Measurements from ENCODE around the gene PPP1R3F. TPM values are rescaled to one million over a fixed set of nuclear protein-coding genes. Genes with fewer than 3 reads are reported as not detected.
"Not testable (repeated sequence)": the region's sequence is repeated elsewhere in the genome, so short reads cannot be mapped to it uniquely, and the experiment has no call there.

PPP1R3F gene
- total RNA-seq, 1 experiment from 2014 or later: 7.3 TPM

GRCh38 chrX:49292400-49293362, 23.1 kb downstream of the PPP1R3F start:
- H3K18ac ChIP-seq (ENCODE audit: insufficient read length, low read depth, low read length): no peak overlapping the region
- no peak overlapping the region for H2AK5ac ChIP-seq (ENCODE audit: insufficient read length, low read length)
- no peaks in the 10 kb centered on the region for H4K20me1 ChIP-seq (ENCODE audit: control insufficient read depth, insufficient read depth, insufficient read length)
- WGBS (ENCODE audit: extremely low coverage, insufficient read length, low lambda C conversion rate): no CpG with 5 or more reads among the region's 17 CpGs
- H3K79me2 ChIP-seq (ENCODE audit: insufficient read depth, low read length): no peaks in the 10 kb centered on the region
- H3K4me2 ChIP-seq (ENCODE audit: insufficient read depth, insufficient read length, low read length): no peak overlapping the region
- no peak overlapping the region for H4K8ac ChIP-seq (replicated peaks; ENCODE audit: insufficient read length, low read depth, low read length)
- DNase-seq: no peak
- H2AFZ ChIP-seq (ENCODE audit: low read length): no peak overlapping the region
- H3K14ac ChIP-seq (ENCODE audit: insufficient read depth, low read length): no peak overlapping the region
- peaks cover 58 to 79% of the 10 kb centered on the region in 2 experiments for H3K9me3 Mint-ChIP-seq
- no peaks in the 10 kb centered on the region for H3K23me2 ChIP-seq (ENCODE audit: insufficient read length, low read depth, low read length, poor library complexity, severe bottlenecking)
- H4K91ac ChIP-seq (ENCODE audit: insufficient read length, low read depth, low read length): no peak overlapping the region
- no peak overlapping the region for H3K27ac ChIP-seq (ENCODE audit: insufficient read length, low read depth, low read length)
- no peak overlapping the region for H2BK20ac ChIP-seq (ENCODE audit: low read depth, low read length, poor library complexity, severe bottlenecking)
- no peak overlapping the region for H2BK12ac ChIP-seq (ENCODE audit: insufficient read length, low read depth, low read length)
- peaks cover 24% of the 10 kb centered on the region for H3K9me3 ChIP-seq (ENCODE audit: control insufficient read depth, low read depth, low read length)
- H3K36me3 Mint-ChIP-seq (ENCODE audit: insufficient read depth in 1 of 3, low read depth in 3 of 3): peaks cover 0 to 2% (median 1%) of the 10 kb centered on the region in 3 experiments; a peak in 4 of 7 replicates
- H3K56ac ChIP-seq (ENCODE audit: insufficient read length, low read depth, low read length): no peak overlapping the region
- H2BK15ac ChIP-seq (ENCODE audit: low read depth, low read length): peak overlapping the region; percentile 68; the same call in 1 of the 2 replicates
- no peak overlapping the region for H3K9ac ChIP-seq (ENCODE audit: extremely low read depth, insufficient read length, low read length)
- H2BK5ac ChIP-seq (ENCODE audit: insufficient read length, low read length): no peak overlapping the region
- peaks cover 5 to 6% of the 10 kb centered on the region in 2 experiments for H3K4me1 Mint-ChIP-seq
- no peak overlapping the region for H3K23ac ChIP-seq (ENCODE audit: insufficient read length, low read depth, low read length)
- no peak overlapping the region for H2BK120ac ChIP-seq (ENCODE audit: low read depth, low read length, poor library complexity, severe bottlenecking)
- H3K79me1 ChIP-seq (ENCODE audit: insufficient read depth, low read depth, low read length, poor library complexity, severe bottlenecking): no peaks in the 10 kb centered on the region
- H3K27ac Mint-ChIP-seq: no peak overlapping the region
- H3K4me1 ChIP-seq (ENCODE audit: insufficient read depth, low read length): no peaks in the 10 kb centered on the region
- no peak overlapping the region for H3T11ph ChIP-seq (ENCODE audit: low read length)
- no peak overlapping the region for H4K5ac ChIP-seq (ENCODE audit: insufficient read length, low read depth, low read length)
- H3K27me3 Mint-ChIP-seq (ENCODE audit: low read depth): no peaks in the 10 kb centered on the region; the same call in none of the 2 replicates
- no peak for TF ChIP-seq CTCF (conservative IDR thresholded peaks at IDR 0.05)
- H3K4me3 Mint-ChIP-seq: peak overlapping the region in 1 of 2 experiments; percentile 26; a peak in 1 of 5 replicates
- no peaks in the 10 kb centered on the region for H3K27me3 ChIP-seq (ENCODE audit: insufficient read depth, low read length)
- H3K4ac ChIP-seq (ENCODE audit: low read depth, low read length): no peak overlapping the region

GRCh38 chrX:49299293-49299692, 29.7 kb downstream of the PPP1R3F start:
- H3K79me2 ChIP-seq (ENCODE audit: insufficient read depth, low read length); H3K18ac ChIP-seq (ENCODE audit: insufficient read length, low read depth, low read length); H2BK120ac ChIP-seq (ENCODE audit: low read depth, low read length, poor library complexity, severe bottlenecking); H3K4me1 Mint-ChIP-seq; H2BK15ac ChIP-seq (ENCODE audit: low read depth, low read length); DNase-seq; H2AK5ac ChIP-seq (ENCODE audit: insufficient read length, low read length); H3K79me1 ChIP-seq (ENCODE audit: insufficient read depth, low read depth, low read length, poor library complexity, severe bottlenecking); H3K9ac ChIP-seq (ENCODE audit: extremely low read depth, insufficient read length, low read length); H4K8ac ChIP-seq (replicated peaks; ENCODE audit: insufficient read length, low read depth, low read length); H2BK5ac ChIP-seq (ENCODE audit: insufficient read length, low read length); H3T11ph ChIP-seq (ENCODE audit: low read length); H3K27me3 Mint-ChIP-seq (ENCODE audit: low read depth); H3K56ac ChIP-seq (ENCODE audit: insufficient read length, low read depth, low read length); H3K27ac Mint-ChIP-seq; H3K4ac ChIP-seq (ENCODE audit: low read depth, low read length); H3K14ac ChIP-seq (ENCODE audit: insufficient read depth, low read length); H3K23me2 ChIP-seq (ENCODE audit: insufficient read length, low read depth, low read length, poor library complexity, severe bottlenecking); H3K4me3 Mint-ChIP-seq; H2BK20ac ChIP-seq (ENCODE audit: low read depth, low read length, poor library complexity, severe bottlenecking); H3K27me3 ChIP-seq (ENCODE audit: insufficient read depth, low read length); H2BK12ac ChIP-seq (ENCODE audit: insufficient read length, low read depth, low read length); H4K20me1 ChIP-seq (ENCODE audit: control insufficient read depth, insufficient read depth, insufficient read length); H3K4me2 ChIP-seq (ENCODE audit: insufficient read depth, insufficient read length, low read length); H4K91ac ChIP-seq (ENCODE audit: insufficient read length, low read depth, low read length); H2AFZ ChIP-seq (ENCODE audit: low read length); H3K36me3 Mint-ChIP-seq (ENCODE audit: insufficient read depth in 1 of 3, low read depth in 3 of 3); H3K23ac ChIP-seq (ENCODE audit: insufficient read length, low read depth, low read length); H4K5ac ChIP-seq (ENCODE audit: insufficient read length, low read depth, low read length); H3K27ac ChIP-seq (ENCODE audit: insufficient read length, low read depth, low read length); H3K4me1 ChIP-seq (ENCODE audit: insufficient read depth, low read length): not testable (repeated sequence)
- peaks cover 66 to 76% of the 10 kb centered on the region in 2 experiments for H3K9me3 Mint-ChIP-seq
- no CpG with 5 or more reads among the region's 5 CpGs for WGBS (ENCODE audit: extremely low coverage, insufficient read length, low lambda C conversion rate)
- peaks cover 31% of the 10 kb centered on the region for H3K9me3 ChIP-seq (ENCODE audit: control insufficient read depth, low read depth, low read length)

Data from H9 (cell line).